ENCODE results near the gene SLC22A23. TPM values are rescaled to one million over a fixed set of nuclear protein-coding genes. Genes with fewer than 3 reads are reported as not detected.

Gene SLC22A23
- polyA plus RNA-seq, 1 donor (not counting 4 experiments of a cell fraction or from before 2014, with no cell fraction given): 4.3 TPM

DNA sequence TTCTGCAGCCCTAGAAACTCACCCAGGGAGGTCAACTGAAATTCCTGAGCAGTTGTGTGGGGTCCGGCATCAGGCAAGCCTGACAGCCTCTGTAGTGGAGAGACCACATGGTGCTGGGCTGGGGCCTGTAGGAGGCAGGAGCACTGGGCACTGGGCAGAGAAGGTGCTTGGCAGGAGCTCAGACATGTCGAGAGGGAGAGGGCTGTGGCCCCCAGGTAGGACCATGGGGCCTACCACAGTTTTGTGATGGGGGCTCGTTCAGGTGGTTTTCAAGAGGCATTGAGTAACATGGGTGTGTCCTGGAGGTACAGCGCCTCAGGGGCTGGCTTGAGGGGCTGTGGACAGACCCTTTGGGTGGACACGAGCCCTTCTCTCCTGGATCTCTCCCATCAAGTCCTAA, 15.9 kb downstream of the SLC22A23 start:
- DNase-seq (ENCODE audit: low read depth, low spot score) (no peak), FAIRE-seq (no peak)
- Histone ChIP-seq H3K36me3 (ENCODE audit: control insufficient read depth in 2 of 2, extremely low read depth in 1 of 2, insufficient read depth in 2 of 2, low read length in 2 of 2) (no peaks in the 10 kb centered on the region), H3K9me1 (ENCODE audit: control insufficient read depth, extremely low read depth, insufficient read depth, low read length) (no peaks in the 10 kb centered on the region), H4K20me1 (ENCODE audit: control insufficient read depth, extremely low read depth, insufficient read depth, low read length) (no peaks in the 10 kb centered on the region), H3K27me3 (ENCODE audit: control insufficient read depth, extremely low read depth, insufficient read depth, low read length) (no peaks in the 10 kb centered on the region), H3K9ac (ENCODE audit: control insufficient read depth, extremely low read depth, insufficient read depth, low read length) (no peak overlapping the region), H3K4me3 (ENCODE audit: control insufficient read depth in 2 of 3, extremely low read depth in 1 of 3, insufficient read depth in 2 of 3, low read depth in 1 of 3, low read length in 3 of 3) (no peak overlapping the region), H3K79me2 (ENCODE audit: control insufficient read depth, insufficient read depth, low read length) (peaks cover 7% of the 10 kb centered on the region), H2AFZ (ENCODE audit: control insufficient read depth, low read length) (no peak overlapping the region), H3K4me2 (ENCODE audit: control insufficient read depth, extremely low read depth, insufficient read depth, low read depth, low read length) (no peak overlapping the region), H3K4me1 (ENCODE audit: control insufficient read depth, extremely low read depth, insufficient read depth, low read length) (peaks cover 15% of the 10 kb centered on the region), H3K9me3 (ENCODE audit: control insufficient read depth, low read depth, low read length) (no peaks in the 10 kb centered on the region), H3K27ac (ENCODE audit: control insufficient read depth, insufficient read depth, low read length) (no peak overlapping the region)
- dilution Hi-C loops (cut with MboI; ENCODE audit: extremely low pct_ligation_motif_present, low sequenced_read_pairs): no loop called here
- TF ChIP-seq EZH2 (IDR thresholded peaks at IDR 0.05; ENCODE audit: low read length): no peak
- TF ChIP-seq, protein P1, sequence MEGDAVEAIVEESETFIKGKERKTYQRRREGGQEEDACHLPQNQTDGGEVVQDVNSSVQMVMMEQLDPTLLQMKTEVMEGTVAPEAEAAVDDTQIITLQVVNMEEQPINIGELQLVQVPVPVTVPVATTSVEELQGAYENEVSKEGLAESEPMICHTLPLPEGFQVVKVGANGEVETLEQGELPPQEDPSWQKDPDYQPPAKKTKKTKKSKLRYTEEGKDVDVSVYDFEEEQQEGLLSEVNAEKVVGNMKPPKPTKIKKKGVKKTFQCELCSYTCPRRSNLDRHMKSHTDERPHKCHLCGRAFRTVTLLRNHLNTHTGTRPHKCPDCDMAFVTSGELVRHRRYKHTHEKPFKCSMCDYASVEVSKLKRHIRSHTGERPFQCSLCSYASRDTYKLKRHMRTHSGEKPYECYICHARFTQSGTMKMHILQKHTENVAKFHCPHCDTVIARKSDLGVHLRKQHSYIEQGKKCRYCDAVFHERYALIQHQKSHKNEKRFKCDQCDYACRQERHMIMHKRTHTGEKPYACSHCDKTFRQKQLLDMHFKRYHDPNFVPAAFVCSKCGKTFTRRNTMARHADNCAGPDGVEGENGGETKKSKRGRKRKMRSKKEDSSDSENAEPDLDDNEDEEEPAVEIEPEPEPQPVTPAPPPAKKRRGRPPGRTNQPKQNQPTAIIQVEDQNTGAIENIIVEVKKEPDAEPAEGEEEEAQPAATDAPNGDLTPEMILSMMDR (optimal IDR thresholded peaks at IDR 0.05 in 1 of 3, IDR thresholded peaks at IDR 0.05 in 1 of 3, conservative IDR thresholded peaks at IDR 0.05 in 1 of 3; ENCODE audit: extremely low read depth in 1 of 3, insufficient read depth in 2 of 3, low read length in 3 of 3): no peak

DNA sequence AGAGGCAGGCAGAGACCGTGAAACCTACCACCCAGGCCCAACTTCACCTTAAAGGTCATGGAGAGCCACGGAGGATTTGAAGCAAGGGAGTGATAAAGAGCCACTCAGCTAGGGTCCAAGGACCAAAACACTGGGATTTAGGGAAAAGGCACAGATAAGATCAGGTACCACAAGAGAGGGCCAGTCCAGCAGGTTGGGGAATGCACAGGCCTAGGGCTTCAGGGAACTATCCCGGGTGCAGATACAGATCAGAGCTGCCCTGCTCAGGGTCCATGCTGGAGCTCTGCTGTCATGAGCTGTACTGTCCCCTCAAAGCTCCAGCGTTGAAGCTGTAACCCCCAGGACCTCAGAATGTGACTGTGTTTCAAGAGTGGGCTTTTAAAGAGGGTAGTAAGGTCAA, 16.9 kb downstream of the SLC22A23 start:
- no peak overlapping the region for H3K9ac ChIP-seq (ENCODE audit: control insufficient read depth, extremely low read depth, insufficient read depth, low read length)
- H4K20me1 ChIP-seq (ENCODE audit: control insufficient read depth, extremely low read depth, insufficient read depth, low read length): no peaks in the 10 kb centered on the region
- H3K36me3 ChIP-seq (ENCODE audit: control insufficient read depth in 2 of 2, extremely low read depth in 1 of 2, insufficient read depth in 2 of 2, low read length in 2 of 2): no peaks in the 10 kb centered on the region
- H3K27me3 ChIP-seq (ENCODE audit: control insufficient read depth, extremely low read depth, insufficient read depth, low read length): no peaks in the 10 kb centered on the region
- peaks cover 9% of the 10 kb centered on the region for H3K79me2 ChIP-seq (ENCODE audit: control insufficient read depth, insufficient read depth, low read length)
- no peaks in the 10 kb centered on the region for H3K9me1 ChIP-seq (ENCODE audit: control insufficient read depth, extremely low read depth, insufficient read depth, low read length)
- H3K4me1 ChIP-seq (ENCODE audit: control insufficient read depth, extremely low read depth, insufficient read depth, low read length): peaks cover 15% of the 10 kb centered on the region
- dilution Hi-C loops (cut with MboI; ENCODE audit: extremely low pct_ligation_motif_present, low sequenced_read_pairs): no loop called here
- no peak overlapping the region for H3K27ac ChIP-seq (ENCODE audit: control insufficient read depth, insufficient read depth, low read length)
- no peaks in the 10 kb centered on the region for H3K9me3 ChIP-seq (ENCODE audit: control insufficient read depth, low read depth, low read length)
- no peak overlapping the region for H3K4me3 ChIP-seq (ENCODE audit: control insufficient read depth in 2 of 3, extremely low read depth in 1 of 3, insufficient read depth in 2 of 3, low read depth in 1 of 3, low read length in 3 of 3)
- DNase-seq (ENCODE audit: low read depth, low spot score): no peak
- no peak for FAIRE-seq
- no peak for TF ChIP-seq EZH2 (IDR thresholded peaks at IDR 0.05; ENCODE audit: low read length)
- TF ChIP-seq, protein P1 (optimal IDR thresholded peaks at IDR 0.05 in 1 of 3, IDR thresholded peaks at IDR 0.05 in 1 of 3, conservative IDR thresholded peaks at IDR 0.05 in 1 of 3; ENCODE audit: extremely low read depth in 1 of 3, insufficient read depth in 2 of 3, low read length in 3 of 3): no peak
- no peak overlapping the region for H3K4me2 ChIP-seq (ENCODE audit: control insufficient read depth, extremely low read depth, insufficient read depth, low read depth, low read length)
- no peak overlapping the region for H2AFZ ChIP-seq (ENCODE audit: control insufficient read depth, low read length)

Data from keratinocyte (primary cell).